Endothelial cell of umbilical vein (primary cell): ENCODE measurements around the gene CLINT1. TPM values are rescaled to one million over a fixed set of nuclear protein-coding genes. Genes with fewer than 3 reads are reported as not detected.
A peak's percentile ranks its signal among the peaks of the same experiment; 100 is the strongest.

Source experiments
- BruUV-seq: library from RNA; stranded (reverse); fragments of 400-500 nt; replicated peaks from 2 replicates; lab custom pipeline; 2021; lab: Mats Ljungman, UMichigan
- CTCF ChIA-PET: fragments of 300-600, 350-600 bp; sonication (Branson Sonifier 250); formaldehyde crosslinking; loops from one replicate; lab custom pipeline; 2021; ENCODE audit warnings: antibody characterized with exemption, inconsistent platforms; lab: Charles Lee
- POLR2A ChIA-PET: fragments of 300-600, 350-600 bp; sonication (Branson Sonifier 250); formaldehyde crosslinking; loops from one replicate; lab custom pipeline; 2021; ENCODE audit warnings: antibody characterized with exemption, inconsistent platforms; lab: Charles Lee
- DNase-seq: peaks from one replicate; pipeline ENCODE4 v3.0.0-alpha.2; 2011; ENCODE audit warnings: low read depth, low spot score
- FAIRE-seq: peaks from 2 replicates; lab custom pipeline; 2011; peaks lifted over from hg19 to GRCh38; lab: Jason Lieb, UNC
- H2AFZ ChIP-seq: 2 replicates; pipeline ENCODE4 v1.6.0; 2012; ENCODE audit warnings: low read depth, low read length, control low read depth, inconsistent platforms
- H3K27ac ChIP-seq: 2 replicates; pipeline ENCODE4 v1.5.1; 2011; ENCODE audit warnings: low read depth, mild to moderate bottlenecking, control low read depth, low read length, moderate library complexity; ENCODE audit not compliant: insufficient read depth
- H3K27me3 ChIP-seq, 2 experiments: 2 replicates each; pipeline versions ENCODE4 v1.6.0 to v1.6.1; 2011; ENCODE audit warnings: low read length in 2 of 2, mixed read lengths in 1 of 2; ENCODE audit not compliant: control insufficient read depth in 2 of 2, insufficient read depth in 2 of 2
- H3K36me3 ChIP-seq, 2 experiments: 2 replicates in 1 of 2; 3 replicates in 1 of 2; pipeline ENCODE4 v1.5.1; 2011; ENCODE audit warnings: low read length in 2 of 2, mild to moderate bottlenecking in 1 of 2, moderate library complexity in 1 of 2; ENCODE audit not compliant: control insufficient read depth in 2 of 2, insufficient read depth in 2 of 2; ENCODE audit errors: extremely low read depth in 1 of 2
- H3K4me1 ChIP-seq: 3 replicates; pipeline ENCODE4 v1.5.1; 2011; ENCODE audit warnings: mild to moderate bottlenecking, low read length; ENCODE audit not compliant: control insufficient read depth, insufficient read depth; ENCODE audit errors: extremely low read depth
- H3K4me2 ChIP-seq: 2 replicates; pipeline ENCODE4 v1.6.1; 2011; ENCODE audit warnings: low read length, control low read depth, mixed read lengths; ENCODE audit not compliant: insufficient read depth
- H3K4me3 ChIP-seq, 3 experiments: fragments of 200-600 bp in 1 of 3; sonication (generic), shearing (Covaris generic) in 1 of 3; replicated peaks in 1 of 3; 2 replicates each; pipeline ENCODE4 v1.5.1; 2011 to 2016; ENCODE audit warnings: control low read depth in 3 of 3, low read length in 3 of 3, mild to moderate bottlenecking in 2 of 3, inconsistent platforms in 1 of 3, low read depth in 1 of 3, moderate library complexity in 1 of 3; ENCODE audit not compliant: insufficient read depth in 1 of 3
- H3K79me2 ChIP-seq: 2 replicates; pipeline ENCODE4 v1.6.0; 2012; ENCODE audit warnings: low read length, inconsistent platforms; ENCODE audit not compliant: control insufficient read depth, insufficient read depth
- H3K9ac ChIP-seq: replicated peaks from 2 replicates; pipeline ENCODE3; 2011; ENCODE audit warnings: low read length, control low read depth; ENCODE audit not compliant: insufficient read depth; ENCODE audit errors: extremely low read depth
- H3K9me1 ChIP-seq: replicated peaks from 3 replicates; pipeline ENCODE4 v1.6.0; 2011; ENCODE audit warnings: mild to moderate bottlenecking, low read length; ENCODE audit not compliant: control insufficient read depth, insufficient read depth; ENCODE audit errors: extremely low read depth
- H3K9me3 ChIP-seq: replicated peaks from 2 replicates; pipeline ENCODE4 v1.5.1; 2012; ENCODE audit warnings: low read length, inconsistent platforms; ENCODE audit not compliant: control insufficient read depth, insufficient read depth
- H4K20me1 ChIP-seq: replicated peaks from 2 replicates; pipeline ENCODE3; 2011; ENCODE audit warnings: mild to moderate bottlenecking, low read length; ENCODE audit not compliant: control insufficient read depth, insufficient read depth; ENCODE audit errors: extremely low read depth
- EZH2 ChIP-seq: IDR thresholded peaks from 2 replicates; pipeline ENCODE4 v1.6.1; 2012; ENCODE audit warnings: borderline replicate concordance, low read depth, mild to moderate bottlenecking, moderate library complexity, low read length, inconsistent platforms; ENCODE audit not compliant: severe bottlenecking
- FOS ChIP-seq: IDR thresholded peaks from 2 replicates; pipeline ENCODE4 v1.6.1; 2011; ENCODE audit warnings: mild to moderate bottlenecking, low read length, moderate library complexity, borderline replicate concordance; ENCODE audit not compliant: insufficient read depth
- JUN ChIP-seq: IDR thresholded peaks from 2 replicates; pipeline ENCODE4 v1.6.1; 2011; ENCODE audit warnings: borderline replicate concordance, low read depth; ENCODE audit not compliant: insufficient read length, insufficient read depth
- MAX ChIP-seq: IDR thresholded peaks from 2 replicates; pipeline ENCODE4 v1.6.1; 2011; ENCODE audit not compliant: insufficient read depth, insufficient read length
- MYC ChIP-seq: IDR thresholded peaks from one replicate; pipeline ENCODE4 v1.6.1; 2011; ENCODE audit warnings: mild to moderate bottlenecking, low read depth, low read length
- POLR2A ChIP-seq: IDR thresholded peaks from 2 replicates; pipeline ENCODE4 v1.6.1; 2012; ENCODE audit warnings: low read depth, mild to moderate bottlenecking, control low read depth, low read length
- dilution Hi-C: fragments of 300-500 bp; cut with MboI; formaldehyde crosslinking; loops from one replicate; pipeline ENCODE4 v1.15.0; 2019; ENCODE audit warnings: low sequenced_read_pairs; ENCODE audit not compliant: extremely low pct_ligation_motif_present
- intact Hi-C: fragments of 100-400 bp; cut with micrococcal nuclease; formaldehyde crosslinking; loops from one replicate; pipeline ENCODE4 v1.10.0; 2022
- polyA plus RNA-seq, 4 experiments: library from polyadenylated mRNA; depleted of rRNA in 3 of 4; stranded (reverse) in 3 of 4; unstranded in 1 of 4; fragments of >200 nt; gene quantifications; 2 replicates each; pipeline versions ENCODE4 v1.2.1 to v1.2.3, GENCODE V29; 2011 to 2012; ENCODE audit warnings: missing spikeins in 1 of 4
- total RNA-seq: library from RNA; stranded (reverse); gene quantifications from 2 replicates; pipeline ENCODE4 v1.2.3, GENCODE V29; 2021
- TF ChIP-seq, protein P1 (sequence below), 2 donors: IDR thresholded peaks; 1 replicate in 1 of 2; 2 replicates in 1 of 2; pipeline ENCODE4 v1.5.1; 2011; ENCODE audit warnings: low read length in 2 of 2, mild to moderate bottlenecking in 2 of 2, moderate library complexity in 2 of 2, control low read depth in 1 of 2, inconsistent platforms in 1 of 2, low read depth in 1 of 2; ENCODE audit not compliant: insufficient read depth in 1 of 2; ENCODE audit errors: extremely low read depth in 1 of 2

Gene CLINT1
- total and polyA plus RNA-seq, 2 donors (not counting 3 experiments of a cell fraction or from before 2014, with no cell fraction given), result 76.6 to 158 TPM

DNA sequence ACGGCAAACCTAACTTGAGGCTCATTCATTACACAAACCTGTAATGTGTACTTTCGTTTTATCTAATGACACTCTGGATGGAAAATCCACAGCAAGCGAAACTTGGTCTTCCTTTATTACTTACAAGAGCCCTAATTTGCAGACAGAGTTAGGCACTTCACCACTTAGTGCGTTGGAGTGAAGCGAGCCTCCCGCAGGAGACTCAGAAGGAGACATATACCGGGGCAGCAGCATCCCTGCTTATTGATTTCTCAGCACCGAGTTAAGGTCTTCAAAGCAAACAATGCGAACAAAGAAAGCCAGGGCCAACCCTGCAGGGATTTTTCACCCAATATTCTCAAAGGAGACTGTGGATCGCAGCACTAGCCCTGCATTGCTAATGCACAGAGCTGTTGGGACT, 86.8 kb downstream of the CLINT1 start:
- Histone ChIP-seq H3K9ac (no peak overlapping the region), H3K4me1 (no peaks in the 10 kb centered on the region), H3K4me3 (no peak overlapping the region), H3K9me3 (no peaks in the 10 kb centered on the region), H3K79me2 (no peaks in the 10 kb centered on the region), H3K4me2 (no peak overlapping the region), H3K27ac (no peak overlapping the region), H3K27me3 (peaks cover 0 to 4% of the 10 kb centered on the region in 2 experiments), H4K20me1 (no peaks in the 10 kb centered on the region), H2AFZ (no peak overlapping the region), H3K36me3 (no peaks in the 10 kb centered on the region), H3K9me1 (no peaks in the 10 kb centered on the region)
- CTCF ChIA-PET, result no interaction called here
- no peak for TF ChIP-seq MYC
- TF ChIP-seq MAX, result no peak
- TF ChIP-seq, protein P1, sequence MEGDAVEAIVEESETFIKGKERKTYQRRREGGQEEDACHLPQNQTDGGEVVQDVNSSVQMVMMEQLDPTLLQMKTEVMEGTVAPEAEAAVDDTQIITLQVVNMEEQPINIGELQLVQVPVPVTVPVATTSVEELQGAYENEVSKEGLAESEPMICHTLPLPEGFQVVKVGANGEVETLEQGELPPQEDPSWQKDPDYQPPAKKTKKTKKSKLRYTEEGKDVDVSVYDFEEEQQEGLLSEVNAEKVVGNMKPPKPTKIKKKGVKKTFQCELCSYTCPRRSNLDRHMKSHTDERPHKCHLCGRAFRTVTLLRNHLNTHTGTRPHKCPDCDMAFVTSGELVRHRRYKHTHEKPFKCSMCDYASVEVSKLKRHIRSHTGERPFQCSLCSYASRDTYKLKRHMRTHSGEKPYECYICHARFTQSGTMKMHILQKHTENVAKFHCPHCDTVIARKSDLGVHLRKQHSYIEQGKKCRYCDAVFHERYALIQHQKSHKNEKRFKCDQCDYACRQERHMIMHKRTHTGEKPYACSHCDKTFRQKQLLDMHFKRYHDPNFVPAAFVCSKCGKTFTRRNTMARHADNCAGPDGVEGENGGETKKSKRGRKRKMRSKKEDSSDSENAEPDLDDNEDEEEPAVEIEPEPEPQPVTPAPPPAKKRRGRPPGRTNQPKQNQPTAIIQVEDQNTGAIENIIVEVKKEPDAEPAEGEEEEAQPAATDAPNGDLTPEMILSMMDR (IDR thresholded peaks at IDR 0.05; ENCODE audit: extremely low read depth in 1 of 2, insufficient read depth in 1 of 2, low read depth in 1 of 2, low read length in 2 of 2), result no peak
- no peak for TF ChIP-seq EZH2
- no peak for TF ChIP-seq FOS
- TF ChIP-seq JUN, result no peak
- TF ChIP-seq POLR2A, result no peak
- intact Hi-C loops, result no loop called here
- no peak for DNase-seq
- BruUV-seq, result no TSS peak
- POLR2A ChIA-PET, result no interaction called here
- FAIRE-seq, result peak; percentile 15
- dilution Hi-C loops, result no loop called here
